Activated CD8-positive, alpha-beta memory T cell treated with anti-CD3 and anti-CD28 coated beads, Interleukin-2, amount 50 U/mL, for 24 hours (primary cell): ENCODE measurements around the gene UBAP2L.
"Not testable (repeated sequence)": the region's sequence is repeated elsewhere in the genome, so short reads cannot be mapped to it uniquely, and the experiment has no call there.

ENCODE experiments used
- DNase-seq: peaks from one replicate; pipeline ENCODE4 v3.0.0-alpha.2; 2020; ENCODE audit errors: extremely low read depth

UBAP2L gene

DNA sequence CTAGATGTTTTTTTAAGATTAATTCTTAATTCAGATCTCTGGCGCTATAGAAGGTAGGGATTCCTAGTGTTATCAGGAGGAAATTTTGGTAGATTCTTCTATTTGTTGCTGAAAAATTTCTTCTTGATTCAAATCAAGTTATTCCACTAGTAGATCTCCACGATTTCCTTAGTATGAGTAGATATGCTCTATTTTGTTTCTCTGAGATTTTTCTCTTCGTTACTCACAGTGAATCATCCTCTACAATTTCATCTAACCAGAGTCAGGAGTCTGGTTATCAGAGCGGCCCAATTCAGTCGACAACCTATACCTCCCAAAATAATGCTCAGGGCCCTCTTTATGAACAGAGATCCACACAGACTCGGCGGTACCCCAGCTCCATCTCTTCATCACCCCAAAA, 32.9 kb downstream of the UBAP2L start:
- no peak for DNase-seq

GRCh38 chr1:154256686-154257085, 35.9 kb downstream of the UBAP2L start:
- DNase-seq, result no peak

DNA sequence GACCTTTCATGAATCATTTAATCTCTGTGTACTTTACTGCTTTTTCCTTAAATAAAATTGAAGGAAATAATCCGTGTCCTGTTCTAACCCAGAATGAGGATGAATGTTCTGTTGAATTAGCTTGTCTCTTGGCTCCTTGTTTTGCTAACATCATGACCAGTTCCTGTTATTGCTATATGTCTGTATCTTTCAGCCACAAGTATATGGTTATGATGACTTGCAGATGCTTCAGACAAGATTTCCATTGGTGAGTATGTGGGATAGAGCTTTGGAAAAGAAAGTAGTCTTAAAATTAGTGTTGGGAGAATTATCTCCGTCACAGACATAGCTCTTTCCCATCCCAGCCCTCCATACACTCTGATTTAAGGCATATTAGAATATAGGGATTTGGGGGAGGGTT, 38.0 kb downstream of the UBAP2L start:
- no peak for DNase-seq

- DNase-seq, result no peak
Observed at GRCh38 chr1:154260127-154260526, 39.4 kb downstream of the UBAP2L start.

GRCh38 chr1:154263465-154264332, 42.9 kb downstream of the UBAP2L start:
- no peak for DNase-seq

- no peak for DNase-seq
Observed at GRCh38 chr1:154264454-154264853, 43.7 kb downstream of the UBAP2L start.

DNA sequence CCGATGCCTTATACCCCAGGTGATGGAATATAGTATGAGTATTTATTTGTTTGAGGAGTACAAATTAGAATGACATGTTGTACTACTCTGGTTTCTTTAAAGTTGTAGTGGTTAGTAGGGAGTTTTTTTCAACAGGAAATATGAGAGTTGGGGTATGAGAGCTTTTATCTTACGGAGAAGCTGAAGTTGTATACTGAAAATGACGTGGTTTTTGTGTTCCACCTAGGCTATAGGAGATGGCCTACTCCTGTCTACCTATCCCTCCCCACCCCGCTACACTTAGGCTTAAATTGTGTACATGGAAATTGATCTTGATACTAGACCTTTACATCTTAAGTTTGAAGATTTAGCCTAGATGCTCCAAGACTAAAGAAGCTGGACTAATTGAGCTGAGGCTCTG, 44.8 kb downstream of the UBAP2L start:
- DNase-seq, result no peak

DNA sequence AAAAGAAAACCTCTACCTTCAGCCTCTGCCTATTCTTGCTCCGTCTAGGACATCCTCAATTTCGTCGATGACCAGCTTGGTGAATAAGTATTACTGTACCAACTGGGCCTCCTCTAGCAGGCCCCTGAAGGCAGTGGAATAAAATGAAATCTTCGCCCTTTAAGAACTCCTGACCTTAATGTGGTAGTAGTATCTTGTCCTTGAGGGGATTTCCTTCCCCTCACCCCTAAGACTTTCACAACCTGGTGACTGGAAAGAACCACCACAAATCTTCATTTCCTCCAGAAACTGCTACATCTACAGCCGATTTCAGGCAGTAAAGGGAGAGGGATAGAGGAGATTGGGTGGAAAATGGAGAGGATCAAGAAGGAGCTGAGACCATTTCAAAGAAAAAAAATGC, 50.1 kb downstream of the UBAP2L start:
- DNase-seq, result no peak

DNA sequence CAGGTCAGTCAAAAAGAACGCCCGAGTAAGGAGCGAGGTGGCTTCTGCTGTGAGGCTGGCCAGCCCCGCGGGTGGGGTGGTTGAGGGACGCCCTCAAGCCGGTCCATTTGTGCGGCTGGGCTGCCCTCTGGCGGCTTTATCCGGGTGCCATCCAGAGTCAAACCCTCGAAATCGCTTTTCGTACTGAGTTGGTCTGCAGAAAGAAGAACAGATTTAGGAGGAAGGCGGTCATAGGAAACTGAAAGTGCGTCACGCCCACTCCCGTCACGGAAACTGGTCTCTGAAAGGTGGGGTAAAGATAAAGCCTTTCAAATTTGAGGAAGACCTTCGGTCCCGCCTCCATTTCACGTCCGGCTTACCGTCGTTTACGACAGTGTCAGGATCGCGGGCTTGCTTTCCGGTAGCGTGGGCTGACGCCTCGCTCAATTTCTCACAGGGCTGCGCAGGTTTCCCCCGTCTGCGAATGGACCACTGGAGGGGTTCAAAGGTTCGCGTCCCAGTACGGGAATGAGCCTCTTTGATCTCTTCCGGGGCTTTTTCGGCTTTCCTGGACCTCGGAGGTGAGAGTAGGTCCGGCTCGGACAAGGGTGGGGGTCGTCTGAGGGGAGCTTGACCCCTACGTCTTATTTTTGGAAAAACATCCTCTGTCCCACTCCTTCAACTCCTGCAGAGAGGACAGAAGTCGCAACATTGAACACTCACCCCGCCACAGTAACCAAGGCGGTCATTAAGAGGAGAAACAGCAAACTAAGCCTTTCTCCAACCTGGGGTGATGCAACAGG, 51.7 kb downstream of the UBAP2L start, which contains the start of gene HAX1:
HAX1 (plus strand) TSS at position 413 of the 782 bp plus-strand sequence; CDS start at position 508, 95 bp downstream.
- peak; percentile 97 for DNase-seq

GRCh38 chr1:154272999-154273563, 52.3 kb downstream of the UBAP2L start:
- DNase-seq, result no peak

DNA sequence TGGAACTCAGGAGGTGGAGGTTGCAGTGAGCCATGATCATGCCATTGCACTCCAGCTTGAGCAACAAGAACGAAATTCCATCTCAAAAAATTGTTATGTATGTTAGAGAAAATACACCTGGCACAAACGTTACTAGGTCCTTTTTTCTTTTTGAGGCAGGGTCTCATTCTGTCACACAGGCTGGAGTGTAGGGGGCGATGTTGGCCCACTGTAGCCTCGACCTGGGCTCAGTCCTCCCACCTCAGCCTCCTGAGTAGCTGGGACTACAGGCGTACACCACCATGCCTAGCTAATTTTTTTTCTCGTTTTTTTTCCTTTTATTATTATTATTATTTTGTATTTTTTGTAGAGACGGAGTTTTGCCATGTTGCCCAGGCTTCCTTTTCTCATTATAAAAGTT, 56.0 kb downstream of the UBAP2L start:
- DNase-seq, result no peak

- DNase-seq, result not testable (repeated sequence)
Observed at GRCh38 chr1:154287591-154287990, 66.8 kb downstream of the UBAP2L start.

GRCh38 chr1:154288661-154289060, 67.9 kb downstream of the UBAP2L start:
- no peak for DNase-seq

DNA sequence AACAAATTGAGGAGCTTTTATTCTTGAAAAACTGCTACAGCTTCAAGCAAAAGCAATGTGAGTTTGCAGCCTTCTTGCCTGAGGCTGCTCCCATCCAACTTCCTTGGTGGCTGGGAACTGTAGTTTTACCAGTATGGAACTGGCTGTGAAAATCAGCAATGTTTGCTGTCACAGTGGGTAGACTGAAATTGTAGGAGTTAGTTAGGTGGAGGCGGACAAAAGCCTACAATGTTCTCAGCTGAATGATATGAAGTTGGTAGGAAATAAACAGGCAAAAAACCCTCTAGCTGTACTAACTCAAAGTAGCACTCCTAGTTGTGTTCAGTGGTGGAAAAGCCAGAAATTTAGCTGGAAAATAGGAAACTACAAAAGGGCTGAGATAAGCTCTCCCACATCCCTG, 70.2 kb downstream of the UBAP2L start:
- DNase-seq, result no peak

DNA sequence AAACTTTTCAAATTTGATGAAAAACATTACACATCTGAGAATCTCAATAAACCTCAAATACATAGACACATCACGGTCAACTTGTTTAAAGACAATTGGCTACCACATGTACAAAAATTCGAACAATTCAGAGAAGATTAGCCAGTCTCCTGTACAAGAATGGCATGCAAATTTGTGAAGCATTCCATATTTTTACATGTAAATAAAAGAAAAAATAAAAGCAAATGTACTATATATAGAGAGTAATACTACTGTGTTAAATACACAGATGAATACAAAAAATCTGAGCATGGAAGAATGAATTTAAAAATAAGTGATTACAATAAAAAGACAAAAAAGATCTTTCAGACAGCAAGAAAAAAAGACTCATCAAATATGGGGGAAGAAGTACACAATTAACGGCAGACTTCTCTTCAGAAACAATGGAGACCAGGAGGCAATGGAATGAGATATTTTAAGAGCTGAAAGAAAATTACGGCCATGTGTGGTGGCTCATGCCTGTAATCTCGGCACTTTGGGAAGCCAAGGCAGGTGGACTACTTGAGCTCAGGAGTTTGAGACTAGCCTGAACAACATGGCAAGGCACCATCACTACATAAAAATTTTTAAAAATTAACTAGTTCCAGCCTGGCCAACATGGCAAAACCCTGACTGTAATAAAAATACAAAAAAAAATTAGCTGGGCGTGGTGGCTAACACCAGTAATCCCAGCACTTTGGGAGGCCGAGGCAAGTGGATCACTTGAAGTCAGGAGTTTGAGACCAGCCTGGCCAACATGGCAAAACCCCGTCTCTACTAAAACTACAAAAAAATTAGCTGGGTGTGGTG, 74.9 kb downstream of the UBAP2L start:
- DNase-seq, result no peak

GRCh38 chr1:154301582-154301981, 80.8 kb downstream of the UBAP2L start:
- DNase-seq, result no peak

DNA sequence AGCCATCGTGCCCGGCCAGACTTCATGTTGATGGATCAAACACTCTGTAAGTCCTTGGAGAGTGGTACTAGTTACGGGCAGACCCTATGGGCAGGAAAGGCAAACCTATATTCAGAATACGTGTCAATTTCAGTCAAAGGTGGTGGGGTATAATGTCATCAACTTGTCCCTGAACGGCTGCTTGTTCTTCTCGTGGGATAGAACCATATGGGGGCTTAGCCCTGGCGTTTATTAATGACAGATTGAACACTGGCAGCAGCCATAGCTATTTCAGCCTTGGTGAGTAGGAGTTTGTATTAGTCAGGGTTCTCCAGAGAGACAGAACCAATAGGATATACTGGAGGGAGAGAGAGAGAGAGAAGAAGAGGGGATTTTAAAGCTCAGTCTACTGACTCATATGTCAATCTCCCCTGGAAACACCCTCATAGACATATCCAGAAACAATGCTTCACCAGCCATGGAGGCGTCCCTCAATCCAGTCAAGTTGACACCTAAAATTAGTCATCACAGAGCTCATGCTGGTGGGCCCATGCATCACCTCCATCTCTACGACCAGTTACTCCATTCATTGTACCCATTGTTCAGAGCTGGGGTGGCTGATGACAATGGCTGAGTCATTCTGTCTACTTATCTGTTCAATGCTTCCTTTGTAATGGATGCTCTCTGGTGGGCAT, 84.0 kb downstream of the UBAP2L start:
- DNase-seq, result no peak

- no peak for DNase-seq
Observed at GRCh38 chr1:154306151-154306550, 85.4 kb downstream of the UBAP2L start.

DNA sequence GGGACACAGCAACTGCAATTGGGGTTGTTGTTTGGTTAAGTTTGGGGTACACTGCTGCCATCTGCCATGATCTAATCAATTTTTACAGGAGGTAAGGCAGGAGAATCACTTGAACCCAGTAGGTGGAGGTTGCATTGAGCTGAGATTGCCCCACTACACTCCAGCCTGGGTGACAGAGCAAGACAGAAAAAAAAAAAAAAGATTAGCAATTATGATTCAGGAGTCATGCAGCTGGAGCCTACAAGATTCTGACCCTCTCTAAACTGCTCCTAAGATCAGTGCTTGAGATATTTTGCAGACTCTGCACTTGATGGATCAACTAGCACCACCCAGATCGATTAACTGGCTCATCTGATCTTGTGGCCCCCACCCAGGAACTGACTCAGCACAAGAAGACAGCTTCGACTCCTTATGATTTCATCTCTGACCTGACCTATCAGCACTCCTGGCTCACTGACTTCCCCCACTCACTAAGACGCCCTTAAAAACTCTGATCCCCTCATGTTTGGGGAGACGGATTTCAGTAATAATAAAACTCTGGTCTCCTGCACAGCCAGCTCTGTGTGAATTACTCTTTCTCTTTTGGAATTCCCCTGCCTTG, 87.0 kb downstream of the UBAP2L start:
- not testable (repeated sequence) for DNase-seq

- DNase-seq, result not testable (repeated sequence)
Observed at GRCh38 chr1:154309136-154309535, 88.4 kb downstream of the UBAP2L start.
